Left forelimb (tissue), 1 donor: ENCODE measurements around the gene TP53BP2.
"Not testable (repeated sequence)": the region's sequence is repeated elsewhere in the genome, so short reads cannot be mapped to it uniquely, and the experiment has no call there.

ENCODE experiments used
- DNase-seq: peaks from one replicate; pipeline ENCODE4 v3.0.0-alpha.2; 2018; ENCODE audit warnings: low spot score

TP53BP2 gene

GRCh38 chr1:223845810-223846682 is at the start of gene TP53BP2:
TP53BP2 (minus strand) TSS chr1:223845947; CDS start chr1:223845680, 267 bp downstream.
- DNase-seq: peak; percentile 93

- DNase-seq: not testable (repeated sequence)
Measured at GRCh38 chr1:223890494-223890893, 44.7 kb upstream of the TP53BP2 start.

GRCh38 chr1:223889319-223889718 is 43.6 kb upstream of the TP53BP2 start:
- DNase-seq: not testable (repeated sequence)

GRCh38 chr1:223887747-223888418 is 42.1 kb upstream of the TP53BP2 start:
- no peak for DNase-seq

GRCh38 chr1:223886516-223886921 is 40.8 kb upstream of the TP53BP2 start:
- DNase-seq: no peak

- no peak for DNase-seq
Measured at GRCh38 chr1:223885614-223886013, 39.9 kb upstream of the TP53BP2 start.

- DNase-seq: no peak
Measured at GRCh38 chr1:223878598-223879325, 33.0 kb upstream of the TP53BP2 start.

- no peak for DNase-seq
Measured at GRCh38 chr1:223877804-223878203, 32.1 kb upstream of the TP53BP2 start.

- DNase-seq: no peak
Measured at GRCh38 chr1:223876590-223876989, 30.8 kb upstream of the TP53BP2 start.

GRCh38 chr1:223873044-223873443 is 27.3 kb upstream of the TP53BP2 start:
- DNase-seq: no peak

GRCh38 chr1:223872308-223872901 is 26.7 kb upstream of the TP53BP2 start:
- no peak for DNase-seq

- DNase-seq: no peak
Measured at GRCh38 chr1:223870617-223871574, 25.1 kb upstream of the TP53BP2 start.

GRCh38 chr1:223864599-223865368 is 19.0 kb upstream of the TP53BP2 start:
- not testable (repeated sequence) for DNase-seq

GRCh38 chr1:223864084-223864483 is 18.3 kb upstream of the TP53BP2 start:
- DNase-seq: no peak

- no peak for DNase-seq
Measured at GRCh38 chr1:223861904-223862303, 16.2 kb upstream of the TP53BP2 start.

GRCh38 chr1:223860051-223860622 is 14.4 kb upstream of the TP53BP2 start:
- DNase-seq: no peak

GRCh38 chr1:223859058-223859457 is 13.3 kb upstream of the TP53BP2 start:
- no peak for DNase-seq

- DNase-seq: no peak
Measured at GRCh38 chr1:223856386-223856785, 10.6 kb upstream of the TP53BP2 start.

- no peak for DNase-seq
Measured at GRCh38 chr1:223853748-223854147, 8.0 kb upstream of the TP53BP2 start.

- no peak for DNase-seq
Measured at GRCh38 chr1:223853275-223853674, 7.5 kb upstream of the TP53BP2 start.
